Memory B cell (primary cell): Measurements from ENCODE around the gene MGAT4B.

ENCODE experiments used
- ATAC-seq: fragments of 150-1000 bp; cut with Tn5 transposase; 2 replicates; pipeline ENCODE4 v1.10.0; 2021; ENCODE audit warnings: low read depth, mild to moderate bottlenecking, moderate library complexity
- DNase-seq, 2 donors: peaks; one replicate each; pipeline ENCODE4 v3.0.0; 2022; ENCODE audit warnings: low spot score in 2 of 2
- H3K27ac Mint-ChIP-seq: one replicate; pipeline ENCODE4 v1.8.0; 2022; ENCODE audit warnings: mild to moderate bottlenecking, moderate library complexity, mixed read lengths
- H3K27me3 Mint-ChIP-seq: one replicate; pipeline ENCODE4 v1.8.0; 2022; ENCODE audit warnings: mixed read lengths
- H3K36me3 Mint-ChIP-seq: one replicate; pipeline ENCODE4 v1.8.0; 2022; ENCODE audit warnings: mild to moderate bottlenecking, mixed read lengths
- H3K4me1 Mint-ChIP-seq: one replicate; pipeline ENCODE4 v1.8.0; 2022; ENCODE audit warnings: mixed read lengths
- H3K4me3 Mint-ChIP-seq: one replicate; pipeline ENCODE4 v1.8.0; 2022; ENCODE audit warnings: mild to moderate bottlenecking, moderate library complexity, mixed read lengths
- H3K9me3 Mint-ChIP-seq: one replicate; pipeline ENCODE4 v1.8.0; 2022; ENCODE audit warnings: mixed read lengths

MGAT4B gene

GRCh38 chr5:179769271-179769670 is 37.4 kb downstream of the MGAT4B start:
- no peaks in the 10 kb centered on the region for H3K4me1 Mint-ChIP-seq
- H3K9me3 Mint-ChIP-seq = no peaks in the 10 kb centered on the region
- ATAC-seq = no peak
- no peak overlapping the region for H3K4me3 Mint-ChIP-seq
- H3K27me3 Mint-ChIP-seq = no peaks in the 10 kb centered on the region
- DNase-seq = no peak
- peaks cover 35% of the 10 kb centered on the region for H3K36me3 Mint-ChIP-seq
- H3K27ac Mint-ChIP-seq = no peak overlapping the region

GRCh38 chr5:179768326-179769085 is 38.2 kb downstream of the MGAT4B start:
- DNase-seq (no peak), ATAC-seq (no peak)
- Mint-ChIP-seq H3K4me3 (no peak overlapping the region), H3K27ac (no peak overlapping the region), H3K36me3 (peaks cover 29% of the 10 kb centered on the region), H3K9me3 (no peaks in the 10 kb centered on the region), H3K27me3 (no peaks in the 10 kb centered on the region), H3K4me1 (peaks cover 5% of the 10 kb centered on the region)

GRCh38 chr5:179767496-179768100 is 39.1 kb downstream of the MGAT4B start:
- peaks cover 22% of the 10 kb centered on the region for H3K36me3 Mint-ChIP-seq
- H3K9me3 Mint-ChIP-seq = no peaks in the 10 kb centered on the region
- no peak overlapping the region for H3K4me3 Mint-ChIP-seq
- ATAC-seq (no peak), DNase-seq (no peak)
- H3K27me3 Mint-ChIP-seq = no peaks in the 10 kb centered on the region
- H3K4me1 Mint-ChIP-seq = peaks cover 11% of the 10 kb centered on the region
- no peak overlapping the region for H3K27ac Mint-ChIP-seq

GRCh38 chr5:179766726-179767455 is 39.8 kb downstream of the MGAT4B start:
- no peak overlapping the region for H3K4me3 Mint-ChIP-seq
- ATAC-seq (no peak), DNase-seq (no peak)
- H3K27ac Mint-ChIP-seq = no peak overlapping the region
- H3K27me3 Mint-ChIP-seq = no peaks in the 10 kb centered on the region
- H3K36me3 Mint-ChIP-seq = peaks cover 16% of the 10 kb centered on the region
- no peaks in the 10 kb centered on the region for H3K9me3 Mint-ChIP-seq
- peaks cover 16% of the 10 kb centered on the region for H3K4me1 Mint-ChIP-seq

GRCh38 chr5:179766021-179766725 is 40.5 kb downstream of the MGAT4B start:
- Mint-ChIP-seq H3K27ac (no peak overlapping the region), H3K4me1 (peaks cover 20% of the 10 kb centered on the region), H3K4me3 (no peak overlapping the region), H3K27me3 (no peaks in the 10 kb centered on the region), H3K9me3 (no peaks in the 10 kb centered on the region), H3K36me3 (peaks cover 14% of the 10 kb centered on the region)
- no peak for DNase-seq
- ATAC-seq = no peak

- Mint-ChIP-seq H3K4me3 (no peak overlapping the region), H3K27ac (no peak overlapping the region), H3K27me3 (no peaks in the 10 kb centered on the region), H3K9me3 (no peaks in the 10 kb centered on the region), H3K4me1 (peaks cover 23% of the 10 kb centered on the region), H3K36me3 (peaks cover 10% of the 10 kb centered on the region)
- ATAC-seq (no peak), DNase-seq (no peak)
Measured at GRCh38 chr5:179765400-179765799, 41.3 kb downstream of the MGAT4B start.

GRCh38 chr5:179764056-179764455 is 42.6 kb downstream of the MGAT4B start:
- no peaks in the 10 kb centered on the region for H3K27me3 Mint-ChIP-seq
- no peaks in the 10 kb centered on the region for H3K9me3 Mint-ChIP-seq
- no peak for ATAC-seq
- DNase-seq = no peak
- peaks cover 36% of the 10 kb centered on the region for H3K4me1 Mint-ChIP-seq
- no peak overlapping the region for H3K27ac Mint-ChIP-seq
- H3K36me3 Mint-ChIP-seq = peaks cover 4% of the 10 kb centered on the region
- no peak overlapping the region for H3K4me3 Mint-ChIP-seq

GRCh38 chr5:179763215-179763945 is 43.3 kb downstream of the MGAT4B start:
- ATAC-seq (peak; percentile 66), DNase-seq (peak; percentile 37 to 44)
- Mint-ChIP-seq H3K4me1 (peaks cover 38% of the 10 kb centered on the region), H3K4me3 (no peak overlapping the region), H3K27ac (no peak overlapping the region), H3K36me3 (peaks cover 2% of the 10 kb centered on the region), H3K9me3 (no peaks in the 10 kb centered on the region), H3K27me3 (no peaks in the 10 kb centered on the region)

- ATAC-seq = no peak
- Mint-ChIP-seq H3K4me1 (peaks cover 38% of the 10 kb centered on the region), H3K27ac (peak overlapping the region; percentile 56), H3K4me3 (no peak overlapping the region), H3K27me3 (no peaks in the 10 kb centered on the region), H3K9me3 (no peaks in the 10 kb centered on the region), H3K36me3 (peaks cover 2% of the 10 kb centered on the region)
- no peak for DNase-seq
Measured at GRCh38 chr5:179762781-179763176, 43.9 kb downstream of the MGAT4B start.

- peaks cover 2% of the 10 kb centered on the region for H3K36me3 Mint-ChIP-seq
- H3K9me3 Mint-ChIP-seq = no peaks in the 10 kb centered on the region
- H3K4me1 Mint-ChIP-seq = peaks cover 38% of the 10 kb centered on the region
- no peak overlapping the region for H3K4me3 Mint-ChIP-seq
- H3K27ac Mint-ChIP-seq = peak overlapping the region; percentile 56
- ATAC-seq (peak; percentile 89), DNase-seq (peak; percentile 24 to 29)
- H3K27me3 Mint-ChIP-seq = no peaks in the 10 kb centered on the region
Measured at GRCh38 chr5:179762079-179762780, 44.4 kb downstream of the MGAT4B start.

- H3K9me3 Mint-ChIP-seq = no peaks in the 10 kb centered on the region
- peak overlapping the region; percentile 79 for H3K27ac Mint-ChIP-seq
- H3K27me3 Mint-ChIP-seq = no peaks in the 10 kb centered on the region
- H3K4me1 Mint-ChIP-seq = peaks cover 48% of the 10 kb centered on the region
- ATAC-seq (no peak), DNase-seq (no peak)
- H3K36me3 Mint-ChIP-seq = peaks cover 2% of the 10 kb centered on the region
- no peak overlapping the region for H3K4me3 Mint-ChIP-seq
Measured at GRCh38 chr5:179759581-179760551, 46.8 kb downstream of the MGAT4B start.

- peaks cover 50% of the 10 kb centered on the region for H3K4me1 Mint-ChIP-seq
- H3K27me3 Mint-ChIP-seq = no peaks in the 10 kb centered on the region
- DNase-seq (no peak), ATAC-seq (no peak)
- H3K9me3 Mint-ChIP-seq = no peaks in the 10 kb centered on the region
- no peak overlapping the region for H3K4me3 Mint-ChIP-seq
- H3K27ac Mint-ChIP-seq = no peak overlapping the region
- peaks cover 2% of the 10 kb centered on the region for H3K36me3 Mint-ChIP-seq
Measured at GRCh38 chr5:179758955-179759354, 47.7 kb downstream of the MGAT4B start.
